Activated naive CD4-positive, alpha-beta T cell treated with anti-CD3 and anti-CD28 coated beads, Interleukin-2, amount 10 ng/mL, durations not matched to agents 7 days and 5 days (primary cell): ENCODE data around the gene FKBP5.
A peak's percentile ranks its signal among the peaks of the same experiment; 100 is the strongest.

Source experiments
- CTCF ChIA-PET: fragments of 350-600 bp; sonication (Branson Sonifier 250); formaldehyde crosslinking; loops from one replicate; lab custom pipeline; 2021; ENCODE audit warnings: antibody characterized with exemption; lab: Charles Lee
- DNase-seq: peaks from one replicate; pipeline ENCODE4 v3.0.0-alpha.2; 2020
- H3K27ac Mint-ChIP-seq: one replicate; pipeline ENCODE4 v1.8.0; 2021; ENCODE audit warnings: mild to moderate bottlenecking, moderate library complexity, mixed read lengths
- H3K27me3 Mint-ChIP-seq: one replicate; pipeline ENCODE4 v1.8.0; 2021; ENCODE audit warnings: mild to moderate bottlenecking, mixed read lengths
- H3K36me3 Mint-ChIP-seq: one replicate; pipeline ENCODE4 v1.8.0; 2021; ENCODE audit warnings: mixed read lengths
- H3K4me1 Mint-ChIP-seq: one replicate; pipeline ENCODE4 v1.8.0; 2021; ENCODE audit warnings: mixed read lengths
- H3K4me3 Mint-ChIP-seq: one replicate; pipeline ENCODE4 v1.8.0; 2021; ENCODE audit warnings: mild to moderate bottlenecking, moderate library complexity, mixed read lengths
- H3K9me3 Mint-ChIP-seq: one replicate; pipeline ENCODE4 v1.8.0; 2021; ENCODE audit warnings: mixed read lengths

FKBP5 gene

DNA sequence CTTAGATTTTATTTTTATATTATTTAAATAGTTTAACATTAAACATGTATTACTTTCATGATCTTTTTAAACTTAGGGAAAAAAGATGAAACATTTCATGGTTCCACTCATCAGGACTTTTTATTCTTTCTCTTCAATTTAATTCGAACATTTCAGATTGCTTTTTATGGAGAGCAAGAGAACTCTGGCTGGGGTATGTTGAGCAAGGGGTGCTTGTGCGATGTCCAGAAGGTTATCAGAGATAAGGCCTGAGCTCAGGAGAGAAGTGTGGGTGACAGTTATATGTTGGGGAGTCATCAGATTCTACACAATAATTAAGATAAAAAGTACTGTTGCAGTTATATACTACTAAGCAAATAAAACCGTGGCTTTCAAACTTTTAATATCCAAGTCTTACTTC, 37.5 kb downstream of the FKBP5 start:
- no peak for DNase-seq
- Mint-ChIP-seq H3K27ac (no peak overlapping the region), H3K4me3 (no peak overlapping the region), H3K36me3 (peaks cover 11% of the 10 kb centered on the region), H3K4me1 (peaks cover 18% of the 10 kb centered on the region), H3K27me3 (no peaks in the 10 kb centered on the region), H3K9me3 (peaks cover 4% of the 10 kb centered on the region)
- CTCF ChIA-PET, result no interaction called here

- no peak overlapping the region for H3K4me3 Mint-ChIP-seq
- H3K27me3 Mint-ChIP-seq, result no peaks in the 10 kb centered on the region
- no peak overlapping the region for H3K27ac Mint-ChIP-seq
- no peak for DNase-seq
- CTCF ChIA-PET, result no interaction called here
- peaks cover 22% of the 10 kb centered on the region for H3K4me1 Mint-ChIP-seq
- H3K9me3 Mint-ChIP-seq, result peaks cover 4% of the 10 kb centered on the region
- peaks cover 20% of the 10 kb centered on the region for H3K36me3 Mint-ChIP-seq
These were observed 38.7 kb downstream of the FKBP5 start for GRCh38 chr6:35650015-35650414.

DNA sequence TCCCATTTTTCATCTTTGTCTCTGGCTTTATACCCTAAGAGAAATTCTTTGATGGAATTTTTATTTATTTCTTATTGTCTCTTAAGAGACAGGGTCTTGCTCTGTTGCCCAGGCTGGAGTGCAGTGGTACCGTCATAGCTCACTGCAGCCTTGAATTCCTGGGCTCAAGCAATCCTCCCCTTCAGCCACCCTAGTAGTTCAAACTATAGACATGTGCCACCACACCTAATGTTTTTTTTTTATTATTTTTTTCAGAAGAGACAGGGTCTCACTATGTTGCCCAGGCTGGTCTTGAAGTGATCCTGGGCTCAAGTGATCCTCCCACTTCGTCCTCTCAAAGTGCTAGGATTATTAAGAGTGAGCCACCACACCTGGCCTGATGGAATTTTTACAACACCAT, 40.5 kb downstream of the FKBP5 start:
- no peak overlapping the region for H3K4me3 Mint-ChIP-seq
- peaks cover 4% of the 10 kb centered on the region for H3K9me3 Mint-ChIP-seq
- H3K27ac Mint-ChIP-seq, result no peak overlapping the region
- peaks cover 31% of the 10 kb centered on the region for H3K4me1 Mint-ChIP-seq
- H3K27me3 Mint-ChIP-seq, result no peaks in the 10 kb centered on the region
- no peak for DNase-seq
- peaks cover 27% of the 10 kb centered on the region for H3K36me3 Mint-ChIP-seq
- CTCF ChIA-PET, result no interaction called here

GRCh38 chr6:35647400-35647799, 41.3 kb downstream of the FKBP5 start:
- Mint-ChIP-seq H3K27ac (no peak overlapping the region), H3K36me3 (peaks cover 35% of the 10 kb centered on the region), H3K9me3 (no peaks in the 10 kb centered on the region), H3K4me1 (peaks cover 39% of the 10 kb centered on the region), H3K27me3 (no peaks in the 10 kb centered on the region), H3K4me3 (no peak overlapping the region)
- no peak for DNase-seq
- CTCF ChIA-PET, result no interaction called here

- no peak for DNase-seq
- Mint-ChIP-seq H3K4me1 (peaks cover 54% of the 10 kb centered on the region), H3K9me3 (no peaks in the 10 kb centered on the region), H3K27me3 (no peaks in the 10 kb centered on the region), H3K4me3 (no peak overlapping the region), H3K36me3 (peaks cover 51% of the 10 kb centered on the region), H3K27ac (peak overlapping the region; percentile 78)
- CTCF ChIA-PET, result interaction anchor here (1.1 to 3.0 kb wide), 3 partner anchors 20 to 94 kb away, joined by 3 to 11 read pairs (median 9); partner anchors contain the start of gene ARMC12
These were observed 45.6 kb downstream of the FKBP5 start for GRCh38 chr6:35643162-35643535.

DNA sequence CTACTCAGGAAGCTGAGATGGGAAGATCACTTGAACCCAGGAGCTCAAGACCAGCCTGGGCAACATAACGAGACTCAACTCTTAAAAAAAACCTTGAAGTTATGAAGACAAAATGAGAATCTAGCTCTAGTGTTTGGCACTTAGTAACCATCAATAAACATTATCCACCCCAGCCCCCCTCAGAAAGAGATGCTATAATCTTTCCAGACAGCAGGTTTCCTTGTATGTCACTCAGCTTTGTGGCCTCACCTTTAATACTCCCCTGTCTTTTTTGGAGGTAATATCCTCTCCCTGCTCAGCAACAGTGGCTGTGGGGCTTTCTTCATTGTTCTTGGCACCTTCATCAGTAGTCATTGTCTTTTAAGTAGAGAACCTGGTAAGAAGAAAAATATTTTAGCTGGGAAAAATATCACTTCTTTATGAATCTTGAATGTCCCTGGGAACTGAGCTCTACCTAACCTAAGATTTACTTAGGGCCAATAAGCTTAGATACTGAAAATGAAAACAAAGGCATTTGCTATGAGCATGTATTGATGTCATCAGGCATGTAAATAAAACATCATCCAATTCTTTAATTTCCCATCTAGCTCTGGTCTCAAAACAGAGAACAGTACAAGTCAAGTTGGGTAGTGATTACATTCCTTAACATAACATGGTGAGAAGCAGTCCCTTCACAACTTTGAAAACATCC, 46.1 kb downstream of the FKBP5 start:
- Mint-ChIP-seq H3K36me3 (peaks cover 56% of the 10 kb centered on the region), H3K27ac (peak overlapping the region; percentile 78), H3K4me3 (no peak overlapping the region), H3K27me3 (no peaks in the 10 kb centered on the region), H3K4me1 (peaks cover 60% of the 10 kb centered on the region), H3K9me3 (no peaks in the 10 kb centered on the region)
- CTCF ChIA-PET, result interaction anchor here (0.6 to 3.0 kb wide), 5 partner anchors 21 to 94 kb away, joined by 3 to 11 read pairs (median 4); partner anchors contain the start of gene ARMC12
- DNase-seq, result no peak

DNA sequence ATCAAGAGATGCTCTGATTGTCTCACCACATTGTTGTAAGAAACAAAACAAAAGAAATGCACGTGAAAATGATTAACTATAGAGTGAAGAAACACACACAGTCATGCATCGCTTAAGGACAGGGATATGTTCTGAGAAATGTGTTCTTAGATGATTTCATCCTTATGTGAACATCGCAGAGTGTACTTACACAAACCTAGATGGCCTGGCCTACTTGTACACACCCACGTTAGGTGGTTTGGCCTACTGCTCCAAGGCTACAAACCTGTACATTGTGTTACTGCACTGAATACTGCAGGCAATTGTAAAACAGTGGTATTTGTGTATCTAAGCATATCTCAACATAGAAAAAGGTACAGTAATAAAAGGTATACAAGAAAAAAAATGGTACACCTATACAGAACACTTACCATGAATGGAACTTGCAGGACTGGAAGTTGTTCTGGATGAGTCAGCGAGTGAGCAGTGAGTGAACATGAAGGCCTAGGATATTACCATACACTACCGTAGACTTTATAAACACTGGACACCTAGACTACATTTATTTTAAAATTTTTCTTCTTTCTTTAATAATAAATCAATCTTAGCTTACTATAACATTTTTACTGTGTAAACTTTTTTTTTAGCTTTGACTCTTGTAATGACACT, 48.6 kb downstream of the FKBP5 start:
- DNase-seq, result no peak
- Mint-ChIP-seq H3K36me3 (peaks cover 59% of the 10 kb centered on the region), H3K9me3 (no peaks in the 10 kb centered on the region), H3K4me1 (peaks cover 63% of the 10 kb centered on the region), H3K27ac (no peak overlapping the region), H3K27me3 (no peaks in the 10 kb centered on the region), H3K4me3 (no peak overlapping the region)
- CTCF ChIA-PET, result interaction anchor here (0.6 to 1.0 kb wide), 2 partner anchors 11 to 94 kb away, joined by 3 read pairs; no protein-coding TSS in a partner anchor

DNA sequence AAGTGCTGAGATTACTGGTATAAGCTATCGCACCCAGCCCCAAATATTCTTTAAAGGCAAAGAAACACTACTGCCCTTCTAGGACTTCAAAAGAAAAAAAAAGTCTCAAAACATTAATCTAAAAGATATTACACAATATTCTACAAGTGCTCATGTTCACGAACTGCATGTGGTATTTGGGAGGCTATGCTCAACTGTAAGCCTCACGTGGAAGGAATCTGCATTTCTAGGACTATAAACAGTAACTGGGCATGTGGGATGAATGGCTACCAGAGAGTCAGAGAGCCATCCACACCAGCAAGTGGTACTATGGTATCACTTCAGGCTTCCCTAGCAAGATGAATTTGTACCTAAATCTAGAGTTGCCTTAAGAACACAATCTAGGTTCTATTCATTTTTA, 50.0 kb downstream of the FKBP5 start:
- no peak for DNase-seq
- no peak overlapping the region for H3K27ac Mint-ChIP-seq

GRCh38 chr6:35637911-35638310, 50.8 kb downstream of the FKBP5 start:
- peaks cover 56% of the 10 kb centered on the region for H3K4me1 Mint-ChIP-seq
- no peak overlapping the region for H3K4me3 Mint-ChIP-seq
- H3K9me3 Mint-ChIP-seq, result no peaks in the 10 kb centered on the region
- DNase-seq, result no peak
- H3K27me3 Mint-ChIP-seq, result no peaks in the 10 kb centered on the region
- H3K36me3 Mint-ChIP-seq, result peaks cover 50% of the 10 kb centered on the region
- CTCF ChIA-PET, result interaction anchor here (0.7 to 2.6 kb wide), 4 partner anchors 13 to 98 kb away, joined by 3 to 14 read pairs (median 5); partner anchors contain the start of gene ARMC12
- no peak overlapping the region for H3K27ac Mint-ChIP-seq

More for the DNA sequence above, 50.0 kb downstream of the FKBP5 start:
- CTCF ChIA-PET, result interaction anchor here (1.3 to 2.6 kb wide), 3 partner anchors 14 to 98 kb away, joined by 4 to 14 read pairs (median 6); partner anchors contain the start of gene ARMC12
- H3K36me3 Mint-ChIP-seq, result peaks cover 57% of the 10 kb centered on the region
- no peak overlapping the region for H3K4me3 Mint-ChIP-seq
- H3K4me1 Mint-ChIP-seq, result peaks cover 62% of the 10 kb centered on the region
- no peaks in the 10 kb centered on the region for H3K9me3 Mint-ChIP-seq
- H3K27me3 Mint-ChIP-seq, result no peaks in the 10 kb centered on the region

DNA sequence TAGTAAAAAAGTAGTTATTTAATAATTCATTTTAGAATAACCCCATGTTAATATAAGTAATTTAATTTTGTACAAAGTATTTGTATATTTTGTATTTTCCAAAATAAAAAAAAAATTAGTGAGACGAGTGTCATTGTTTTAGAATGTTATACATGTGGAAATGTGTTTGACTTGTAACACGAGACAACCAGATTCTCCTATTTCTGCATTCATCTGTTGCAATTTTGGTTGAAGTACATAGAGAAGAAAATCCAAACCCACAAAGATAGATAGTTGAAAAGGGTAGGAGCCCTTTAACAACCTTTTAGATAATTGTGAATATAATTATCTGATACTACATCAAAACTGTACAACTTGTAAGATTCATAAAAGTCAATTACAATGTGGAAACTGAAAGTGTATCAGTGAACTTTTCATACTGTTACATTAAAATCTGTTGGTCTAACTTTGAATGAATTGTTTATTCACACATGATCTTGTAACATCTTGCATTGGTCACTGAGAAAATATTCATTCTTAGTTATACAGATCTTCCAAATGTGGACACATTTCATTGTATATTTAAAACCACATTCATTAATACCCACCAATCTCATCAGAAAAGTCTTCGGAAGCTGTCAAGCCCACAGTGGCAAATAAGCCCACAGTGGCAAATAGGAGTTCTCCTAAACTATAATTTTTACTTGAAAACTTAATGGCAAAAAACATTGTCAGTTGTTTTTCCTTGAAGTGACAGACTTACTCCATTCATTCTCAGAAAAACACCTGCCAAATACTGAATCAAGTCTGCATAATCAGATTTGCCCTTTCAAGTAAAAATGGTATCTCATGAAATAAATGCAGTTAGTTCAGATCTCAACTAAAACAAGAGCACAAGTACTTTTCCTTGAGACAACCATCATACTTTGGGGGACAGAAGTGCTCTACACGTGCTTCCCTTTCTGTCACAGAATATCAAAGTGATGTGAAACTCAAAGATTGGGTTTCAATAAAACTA, 52.8 kb downstream of the FKBP5 start:
- peak overlapping the region; percentile 16 for H3K27ac Mint-ChIP-seq
- peaks cover 47% of the 10 kb centered on the region for H3K36me3 Mint-ChIP-seq
- DNase-seq, result no peak
- H3K9me3 Mint-ChIP-seq, result no peaks in the 10 kb centered on the region
- CTCF ChIA-PET, result interaction anchor here (0.8 to 2.6 kb wide), 3 partner anchors 11 to 100 kb away, joined by 3 to 14 read pairs (median 4); partner anchors contain the start of gene ARMC12
- no peaks in the 10 kb centered on the region for H3K27me3 Mint-ChIP-seq
- H3K4me1 Mint-ChIP-seq, result peaks cover 50% of the 10 kb centered on the region
- H3K4me3 Mint-ChIP-seq, result no peak overlapping the region

- no peak for DNase-seq
- peaks cover 40% of the 10 kb centered on the region for H3K4me1 Mint-ChIP-seq
- CTCF ChIA-PET, result interaction anchor here (0.6 to 1.9 kb wide), 3 partner anchors 10 to 103 kb away, joined by 3 to 5 read pairs (median 4); partner anchors contain the start of gene ARMC12
- peak overlapping the region; percentile 13 for H3K27ac Mint-ChIP-seq
- H3K27me3 Mint-ChIP-seq, result no peaks in the 10 kb centered on the region
- no peak overlapping the region for H3K4me3 Mint-ChIP-seq
- peaks cover 47% of the 10 kb centered on the region for H3K36me3 Mint-ChIP-seq
- H3K9me3 Mint-ChIP-seq, result no peaks in the 10 kb centered on the region
These were observed 54.4 kb downstream of the FKBP5 start for GRCh38 chr6:35634316-35634715.

- Mint-ChIP-seq H3K27me3 (no peaks in the 10 kb centered on the region), H3K27ac (no peak overlapping the region), H3K4me1 (peaks cover 35% of the 10 kb centered on the region), H3K9me3 (no peaks in the 10 kb centered on the region), H3K36me3 (peaks cover 47% of the 10 kb centered on the region), H3K4me3 (no peak overlapping the region)
- CTCF ChIA-PET, result interaction anchor here (1.7 to 1.9 kb wide), 2 partner anchors 9 to 104 kb away, joined by 4 to 5 read pairs; partner anchors contain the start of gene ARMC12
- no peak for DNase-seq
These were observed 55.1 kb downstream of the FKBP5 start for GRCh38 chr6:35633579-35634089.

- no peak overlapping the region for H3K27ac Mint-ChIP-seq
- no peaks in the 10 kb centered on the region for H3K27me3 Mint-ChIP-seq
- DNase-seq, result no peak
- no peak overlapping the region for H3K4me3 Mint-ChIP-seq
- no peaks in the 10 kb centered on the region for H3K9me3 Mint-ChIP-seq
- CTCF ChIA-PET, result interaction anchor here (0.8 to 1.1 kb wide), 2 partner anchors 11 to 19 kb away, joined by 3 read pairs; no protein-coding TSS in a partner anchor
- H3K4me1 Mint-ChIP-seq, result peaks cover 8% of the 10 kb centered on the region
- peaks cover 22% of the 10 kb centered on the region for H3K36me3 Mint-ChIP-seq
These were observed 58.8 kb downstream of the FKBP5 start for GRCh38 chr6:35629876-35630378.
